NAMALWA (cell line): ENCODE results near the gene PPT2.

Experiments
- DNase-seq: peaks from one replicate; pipeline ENCODE4 v3.0.0-alpha.2; 2015; ENCODE audit warnings: low spot score

PPT2 gene

DNA sequence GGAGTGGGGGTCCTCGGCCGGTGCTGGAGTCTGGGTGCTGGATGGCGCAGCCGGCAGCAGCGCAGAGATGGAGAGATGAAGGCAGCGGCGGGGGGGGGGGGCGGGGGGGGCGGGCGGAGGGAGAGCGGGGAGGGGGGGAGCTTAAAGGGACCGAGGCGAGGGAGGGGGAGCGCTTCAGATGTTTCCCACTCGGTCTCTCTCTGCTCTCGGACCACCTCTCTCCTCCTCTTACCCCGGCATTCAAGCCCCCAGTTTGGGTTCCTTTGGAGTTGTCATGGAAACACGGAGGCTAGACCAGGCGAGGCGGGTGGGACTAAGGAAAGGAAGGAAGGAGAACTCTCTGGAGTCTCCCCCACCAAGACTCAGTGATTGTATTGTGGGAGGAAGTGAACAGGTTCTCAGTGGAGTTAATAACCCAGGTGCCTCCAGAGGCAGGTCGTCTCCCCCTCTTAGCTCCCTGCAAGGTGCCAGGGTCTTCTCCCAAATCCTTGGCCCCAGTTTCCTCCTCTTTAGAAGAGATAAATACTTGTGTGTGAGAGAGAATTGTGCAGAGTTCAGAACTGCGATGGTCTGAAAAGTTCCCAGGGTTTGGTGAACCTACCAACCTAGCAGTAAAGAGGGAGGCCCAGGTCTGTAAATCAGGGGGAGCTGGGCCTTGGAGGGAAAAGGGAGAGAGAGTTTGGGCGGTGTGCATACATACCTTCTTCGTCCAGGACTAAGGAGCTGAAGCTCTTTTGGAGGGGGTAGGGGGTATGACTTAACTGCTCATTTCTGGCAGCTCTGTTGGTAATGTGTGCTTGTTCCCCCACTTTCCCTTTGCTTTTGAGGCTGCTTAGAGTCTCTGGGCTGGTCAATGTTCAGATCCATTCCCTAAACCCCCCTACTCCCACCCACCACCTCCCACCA is 1.8 kb upstream of the PPT2 start, which contains the start of gene PRRT1:
Gene PRRT1 (minus strand): TSS at position 77 of the 906 bp plus-strand sequence. CDS start 112 bp downstream, outside the sequence.
- DNase-seq, result no peak

DNA sequence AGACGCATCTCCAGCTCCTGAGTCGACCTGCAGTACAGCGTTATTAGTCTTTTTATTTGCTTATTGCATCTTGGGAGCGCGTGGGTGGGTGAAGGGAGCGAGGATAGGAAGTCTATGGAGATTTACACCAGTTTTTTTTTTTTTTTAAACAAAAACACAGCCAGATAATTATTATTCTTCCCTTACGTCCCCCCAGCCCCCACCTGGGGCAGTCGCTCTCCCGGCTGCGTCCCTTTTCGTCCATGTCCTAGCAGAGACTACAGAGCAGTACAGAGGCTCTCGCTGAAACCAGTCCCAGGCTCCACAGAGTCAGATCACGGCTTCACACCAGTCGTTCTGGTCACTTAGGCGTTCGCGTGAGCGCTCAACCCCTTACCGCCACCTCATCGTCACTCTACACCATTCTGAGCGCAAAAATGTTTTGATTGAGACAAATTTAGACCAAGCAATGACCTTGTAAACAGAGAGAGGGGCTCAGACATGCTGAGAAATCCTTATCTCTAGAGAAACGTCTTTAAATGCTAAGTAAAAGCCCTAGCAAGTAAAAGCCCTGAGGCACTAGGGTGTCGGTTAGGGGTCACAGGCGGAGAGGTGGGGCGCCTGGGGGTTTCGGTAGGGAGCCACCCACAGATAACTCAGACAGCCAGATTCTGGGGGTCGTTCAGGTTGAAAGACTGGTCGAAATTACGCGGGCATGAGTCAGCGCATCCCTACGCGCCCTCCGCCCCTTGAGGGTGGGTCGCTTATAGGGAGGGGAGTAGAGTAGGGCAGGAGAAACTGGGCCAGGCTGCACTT is 975 bp upstream of the PPT2 start:
- no peak for DNase-seq

DNA sequence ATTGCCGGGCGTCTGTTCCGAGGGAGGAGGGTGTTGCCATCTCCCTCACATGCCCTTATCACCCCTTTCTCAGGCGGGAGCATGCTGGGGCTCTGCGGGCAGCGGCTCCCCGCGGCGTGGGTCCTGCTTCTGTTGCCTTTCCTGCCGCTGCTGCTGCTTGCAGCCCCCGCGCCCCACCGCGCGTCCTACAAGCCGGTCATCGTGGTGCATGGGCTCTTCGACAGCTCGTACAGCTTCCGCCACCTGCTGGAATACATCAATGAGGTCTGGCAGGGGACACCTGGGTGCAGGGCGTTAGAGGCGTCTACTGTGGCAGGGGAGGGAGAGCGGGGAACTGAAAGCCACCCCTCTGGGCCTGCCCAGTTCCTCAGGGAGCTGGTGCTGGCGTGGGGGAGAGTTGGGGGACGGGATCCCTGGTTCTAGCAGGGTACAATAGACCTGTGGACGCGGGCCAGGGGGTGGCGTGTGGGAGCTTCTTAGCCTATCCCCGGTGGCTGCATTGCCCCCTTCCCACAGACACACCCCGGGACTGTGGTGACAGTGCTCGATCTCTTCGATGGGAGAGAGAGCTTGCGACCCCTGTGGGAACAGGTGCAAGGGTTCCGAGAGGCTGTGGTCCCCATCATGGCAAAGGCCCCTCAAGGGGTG is 697 bp downstream of the PPT2 start:
- peak; percentile 90 for DNase-seq

DNA sequence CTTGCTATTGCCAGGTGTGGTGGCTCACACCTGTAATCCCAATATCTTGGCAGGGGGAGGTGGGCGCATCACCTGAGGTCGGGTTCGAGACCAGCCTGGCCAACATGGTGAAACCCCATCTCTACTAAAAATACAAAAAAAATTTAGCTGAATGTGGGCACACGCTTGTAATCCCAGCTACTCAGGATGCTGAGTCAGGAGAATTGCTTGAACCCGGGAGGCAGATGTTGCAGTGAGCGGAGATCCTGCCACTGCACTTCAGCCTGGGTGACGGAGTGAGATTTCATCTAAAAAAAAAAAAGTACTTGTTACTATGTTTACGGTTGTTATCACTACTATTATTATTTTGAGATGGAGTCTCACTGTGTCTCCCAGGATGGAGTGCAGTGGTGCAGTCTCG is 3.0 kb downstream of the PPT2 start:
- DNase-seq, result no peak

DNA sequence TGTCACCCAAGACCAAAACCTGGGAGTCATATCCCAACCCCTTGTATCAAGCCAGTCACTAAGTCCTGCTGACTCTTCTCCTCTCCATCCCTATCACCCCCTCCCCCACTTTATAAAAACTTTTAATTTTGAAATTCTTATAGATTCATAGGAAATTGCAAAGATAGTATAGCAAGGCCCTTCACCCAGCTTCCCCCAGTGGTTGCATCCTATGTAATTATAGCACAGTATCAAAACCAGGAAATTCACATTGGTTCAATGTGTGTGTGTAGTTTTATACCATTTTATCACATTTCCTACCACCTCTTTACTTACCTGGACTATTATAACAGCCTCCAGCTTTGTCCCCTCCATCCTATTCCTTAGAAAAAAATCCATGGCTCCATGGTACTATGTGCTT is 4.1 kb downstream of the PPT2 start:
- DNase-seq, result no peak

DNA sequence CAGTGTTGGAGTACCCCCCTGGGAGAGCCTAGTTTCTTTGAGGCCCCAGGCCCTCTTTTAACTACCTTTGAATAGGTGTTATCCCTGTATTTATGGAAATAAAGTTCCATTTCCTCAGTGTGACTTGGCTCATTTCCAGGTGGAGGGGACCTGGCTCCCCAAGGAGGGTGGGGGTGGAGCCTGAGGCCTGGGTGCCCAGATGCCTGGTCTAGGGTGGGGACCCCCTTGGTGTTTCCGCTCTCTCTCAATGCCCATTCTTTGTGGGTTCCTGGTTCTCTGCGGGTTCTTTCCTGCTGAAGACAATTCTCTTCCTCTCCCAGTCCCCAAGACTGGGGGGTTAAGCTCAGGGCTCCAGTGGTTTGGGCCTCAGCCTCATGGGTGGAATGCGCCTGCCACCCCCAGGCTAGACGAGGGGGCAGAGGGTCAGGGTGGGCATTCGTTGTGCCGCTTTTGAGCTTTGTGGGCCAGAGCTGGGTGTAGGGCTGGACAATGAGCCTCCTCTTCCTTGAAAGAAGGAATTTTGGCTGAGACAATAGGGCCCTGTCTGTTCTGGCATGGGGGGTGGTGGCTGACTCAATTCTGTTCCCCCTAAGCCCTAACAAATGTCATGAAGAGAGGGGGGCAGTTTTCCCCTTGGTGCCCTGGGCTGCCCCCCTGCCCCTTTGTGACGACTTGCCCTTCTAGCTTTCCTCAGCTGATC is 9.8 kb downstream of the PPT2 start:
- DNase-seq, result no peak

DNA sequence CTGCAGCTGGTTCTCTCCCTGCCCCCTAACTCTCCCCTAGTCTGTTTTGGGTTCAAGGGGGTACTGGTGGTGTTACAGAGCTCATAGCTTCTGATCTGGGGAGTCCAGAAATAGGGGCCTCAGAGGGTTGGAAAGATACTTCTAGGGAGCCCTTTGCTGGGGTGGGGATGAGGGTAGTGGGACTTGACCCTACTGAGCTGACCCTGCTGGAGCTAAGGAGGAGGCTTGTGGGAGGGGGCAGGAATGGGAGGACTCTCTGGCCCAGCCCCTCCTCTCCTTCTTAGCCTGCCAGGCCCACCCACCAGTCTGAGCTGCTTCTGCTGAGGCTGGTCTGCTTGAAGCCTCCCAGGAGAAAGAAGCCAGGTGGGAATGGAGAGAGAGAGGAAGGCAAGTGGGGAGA is 10.4 kb downstream of the PPT2 start, which contains the start of gene EGFL8:
Gene EGFL8 (plus strand): TSS at position 301 of the 400 bp plus-strand sequence. CDS start 1,571 bp downstream, outside the sequence.
- DNase-seq, result no peak

DNA sequence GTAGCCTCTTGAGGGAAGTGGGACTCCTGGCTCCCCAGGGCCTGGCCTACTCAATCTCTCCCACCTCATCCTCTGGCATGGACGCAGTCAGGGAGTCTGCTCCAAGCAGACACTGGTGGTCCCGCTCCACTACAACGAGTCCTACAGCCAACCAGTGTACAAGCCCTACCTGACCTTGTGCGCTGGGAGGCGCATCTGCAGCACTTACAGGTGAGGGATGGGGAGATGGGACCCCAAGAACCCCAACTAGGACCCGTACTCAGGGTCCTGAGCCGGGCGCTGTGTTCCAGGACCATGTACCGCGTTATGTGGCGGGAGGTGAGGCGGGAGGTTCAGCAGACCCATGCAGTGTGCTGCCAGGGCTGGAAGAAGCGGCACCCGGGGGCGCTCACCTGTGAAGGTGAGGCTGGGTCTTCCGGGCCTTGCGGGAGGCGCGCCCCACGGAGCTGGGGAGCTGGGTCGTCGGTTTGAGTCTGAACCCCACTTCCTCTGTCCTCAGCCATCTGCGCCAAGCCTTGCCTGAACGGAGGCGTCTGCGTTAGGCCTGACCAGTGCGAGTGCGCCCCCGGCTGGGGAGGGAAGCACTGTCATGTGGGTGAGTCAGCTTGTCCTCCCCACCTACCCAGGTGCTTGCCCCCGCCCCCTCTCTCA is 12.6 kb downstream of the PPT2 start:
- no peak for DNase-seq

DNA sequence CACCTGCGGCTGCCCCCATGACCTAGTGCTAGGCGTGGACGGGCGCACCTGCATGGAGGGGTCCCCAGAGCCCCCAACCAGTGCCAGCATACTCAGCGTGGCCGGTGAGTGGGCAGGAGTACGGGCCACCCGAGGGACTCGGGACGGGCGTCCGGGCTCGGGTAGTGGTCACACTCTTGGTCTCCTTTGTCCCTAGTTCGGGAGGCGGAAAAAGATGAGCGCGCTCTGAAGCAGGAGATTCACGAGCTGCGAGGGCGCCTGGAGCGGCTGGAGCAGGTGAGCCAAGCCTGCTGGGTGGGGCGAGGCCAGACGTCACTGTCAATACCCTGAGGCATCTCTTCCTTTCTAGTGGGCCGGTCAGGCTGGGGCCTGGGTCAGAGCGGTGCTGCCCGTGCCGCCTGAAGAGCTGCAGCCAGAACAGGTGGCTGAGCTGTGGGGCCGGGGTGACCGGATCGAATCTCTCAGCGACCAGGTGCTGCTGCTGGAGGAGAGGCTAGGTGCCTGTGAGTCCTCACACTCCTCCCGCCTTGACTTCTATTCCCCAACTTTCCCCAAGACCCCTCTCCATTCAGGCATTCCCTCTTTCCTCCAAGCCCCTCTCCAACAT is 13.3 kb downstream of the PPT2 start:
- no peak for DNase-seq

DNA sequence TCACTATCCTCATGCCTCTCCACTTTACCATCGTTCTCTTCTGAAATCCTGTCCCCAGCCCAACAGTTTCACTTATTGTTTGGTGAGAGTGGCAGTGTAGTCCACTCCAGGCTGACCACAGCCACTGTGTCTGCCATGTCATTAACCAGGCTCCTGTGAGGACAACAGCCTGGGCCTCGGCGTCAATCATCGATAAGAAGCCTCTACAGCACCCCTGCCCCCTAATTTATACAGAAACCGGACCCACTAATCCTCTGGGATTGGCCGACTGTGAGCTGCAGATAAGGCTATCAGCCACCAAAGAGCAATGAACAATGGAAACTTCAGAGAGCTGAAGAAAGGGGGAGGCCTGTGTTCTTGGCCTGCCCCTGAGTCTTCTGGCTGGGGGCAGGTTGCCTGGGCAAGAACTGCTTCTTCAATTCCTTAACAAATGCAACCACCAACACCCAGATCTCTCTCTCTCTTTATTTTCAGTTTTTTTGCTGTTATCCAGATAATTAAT is 13.9 kb downstream of the PPT2 start:
- DNase-seq, result no peak

DNA sequence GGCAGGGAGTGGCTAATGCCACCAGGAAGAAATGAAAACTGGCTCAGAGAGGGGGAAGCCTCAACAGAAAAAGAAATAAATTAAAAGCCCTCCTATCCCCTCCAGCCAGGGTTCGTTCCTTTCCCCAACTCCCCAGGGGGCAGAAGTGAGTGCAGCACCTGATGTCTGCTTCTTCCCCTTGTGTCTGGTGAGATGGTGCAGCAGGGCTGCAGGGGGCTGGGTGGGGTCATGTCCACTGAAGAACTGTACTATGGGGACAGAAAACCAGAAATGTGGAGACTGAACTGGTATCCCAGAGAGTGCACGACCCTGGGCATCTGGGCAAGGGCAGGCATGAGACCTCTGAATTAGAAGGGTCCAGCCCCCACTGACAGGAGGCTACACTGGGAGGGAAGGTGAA is 14.4 kb downstream of the PPT2 start:
- DNase-seq, result no peak

DNA sequence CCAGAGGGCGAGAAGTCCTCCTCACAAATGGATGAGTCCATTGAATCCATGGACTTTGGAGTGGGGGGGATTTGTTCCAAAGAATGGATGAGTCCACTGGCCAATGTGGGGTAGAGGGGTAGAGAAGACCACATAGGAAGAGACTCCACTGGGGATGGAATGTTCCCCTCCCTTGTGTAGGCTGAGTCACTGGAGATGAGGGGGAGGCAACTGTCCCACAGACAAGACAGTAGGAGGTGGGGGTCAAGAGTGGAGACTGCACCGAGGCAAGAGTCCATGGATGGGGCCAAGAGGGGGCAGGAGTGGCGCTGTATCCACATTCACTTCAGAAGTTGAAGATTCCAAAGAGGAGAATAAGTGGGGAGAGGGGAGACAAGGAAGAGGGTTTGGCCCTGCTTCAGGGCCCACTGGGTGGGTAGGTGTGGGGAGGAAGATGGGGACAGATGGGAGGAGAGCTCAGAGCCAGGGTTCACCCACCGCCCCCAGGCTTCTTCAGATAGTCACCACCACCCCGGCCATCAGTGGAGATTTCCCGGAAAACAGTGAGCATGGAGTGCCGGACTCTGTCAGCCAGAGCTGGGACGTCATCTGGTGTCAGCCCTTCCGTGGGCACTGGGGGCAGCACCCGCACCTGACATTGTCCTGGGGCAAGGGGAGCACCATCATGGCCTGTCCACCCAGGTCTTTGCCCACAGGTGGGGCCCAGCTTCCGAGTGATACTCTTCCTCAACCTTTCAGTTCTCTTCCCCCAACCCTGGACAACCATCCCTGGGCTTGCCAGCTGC is 15.1 kb downstream of the PPT2 start:
- DNase-seq, result no peak

DNA sequence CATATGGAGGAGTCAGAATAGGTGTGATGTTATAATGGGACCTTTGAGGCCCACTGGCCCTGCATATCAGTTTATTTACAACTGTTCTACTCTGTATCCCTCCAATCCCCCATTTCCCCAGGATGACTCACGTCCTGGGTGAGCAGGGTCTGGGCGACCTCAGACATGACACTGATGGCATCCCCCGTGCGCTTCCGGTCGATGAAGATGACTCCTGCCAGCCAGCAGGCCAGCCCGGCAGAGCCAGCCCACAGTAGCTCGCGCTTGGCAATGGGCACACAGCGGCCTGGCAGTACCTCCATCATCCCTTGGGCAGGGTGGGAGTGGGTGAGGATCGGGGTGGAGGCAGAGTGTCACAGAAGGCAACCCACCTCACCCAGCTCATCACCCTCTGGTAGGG is 16.4 kb downstream of the PPT2 start:
- DNase-seq, result no peak

DNA sequence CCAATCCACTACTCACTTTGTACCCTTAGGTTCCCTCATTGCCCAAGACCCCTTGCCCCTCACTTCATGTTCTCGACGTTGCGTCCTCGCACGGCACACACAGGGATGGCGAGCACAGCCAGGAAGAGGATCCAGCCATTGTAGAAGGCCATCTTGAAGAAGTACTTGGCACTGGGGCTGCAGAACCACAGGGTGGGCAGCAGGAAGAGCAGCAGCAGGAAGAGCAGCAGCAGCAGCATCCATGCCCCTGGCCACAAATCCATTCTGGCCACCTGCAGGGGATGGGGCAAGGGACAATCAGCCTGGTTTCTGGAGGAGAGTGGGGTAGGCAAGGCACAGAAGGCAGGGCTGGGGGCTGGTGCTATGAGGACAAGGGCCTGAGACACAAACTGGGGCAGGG is 17.3 kb downstream of the PPT2 start:
- DNase-seq, result no peak

DNA sequence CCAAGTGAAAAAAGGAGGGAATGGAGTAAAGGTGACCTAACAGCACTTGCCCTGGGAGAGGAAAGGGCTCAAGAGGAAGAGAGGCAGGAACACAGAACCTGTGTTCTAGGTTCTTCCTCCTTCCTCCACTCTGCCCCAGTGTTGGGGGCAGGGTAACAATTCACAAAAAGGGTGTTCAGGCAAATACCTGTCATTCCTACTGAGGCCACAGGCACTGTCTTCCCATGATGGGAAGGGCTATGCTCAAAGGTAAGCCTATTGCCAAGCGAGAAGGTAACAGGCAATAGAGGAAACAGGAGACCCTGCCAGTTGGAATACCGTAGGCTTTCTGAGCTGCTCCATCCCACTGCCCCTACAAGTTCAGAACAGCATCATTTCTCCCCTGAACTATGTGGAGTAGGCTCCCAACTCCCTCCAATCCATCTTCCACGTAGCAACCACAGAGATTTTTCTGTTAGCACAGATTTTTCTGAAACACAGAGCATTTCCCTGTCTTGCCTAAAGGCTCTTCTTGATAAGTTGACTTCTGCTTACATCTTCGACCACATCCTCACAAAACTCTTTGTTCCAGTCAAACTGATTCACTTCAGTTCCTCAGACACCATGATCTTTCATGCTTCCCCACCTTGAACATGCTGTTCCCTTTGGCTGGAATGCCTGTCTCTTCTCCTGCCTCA is 19.2 kb downstream of the PPT2 start:
- DNase-seq, result no peak

DNA sequence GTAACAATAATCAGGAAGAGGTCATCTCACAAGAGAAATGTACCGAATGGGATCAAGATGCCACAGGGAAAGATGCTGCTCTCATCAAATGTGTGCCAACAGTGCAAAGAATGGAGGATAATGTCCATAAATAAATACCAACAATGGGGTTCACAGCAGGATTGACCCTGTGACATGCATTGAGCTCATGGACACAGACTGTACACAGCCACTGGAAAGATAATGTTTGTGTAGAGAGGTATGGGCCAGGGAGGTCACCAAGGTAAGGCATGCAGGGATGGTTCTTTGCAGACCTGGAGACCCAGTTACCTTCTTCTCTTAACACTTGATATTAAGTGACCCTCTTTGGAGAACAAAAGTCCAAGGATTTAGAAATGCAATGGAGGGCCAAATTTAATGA is 20.5 kb downstream of the PPT2 start:
- no peak for DNase-seq

DNA sequence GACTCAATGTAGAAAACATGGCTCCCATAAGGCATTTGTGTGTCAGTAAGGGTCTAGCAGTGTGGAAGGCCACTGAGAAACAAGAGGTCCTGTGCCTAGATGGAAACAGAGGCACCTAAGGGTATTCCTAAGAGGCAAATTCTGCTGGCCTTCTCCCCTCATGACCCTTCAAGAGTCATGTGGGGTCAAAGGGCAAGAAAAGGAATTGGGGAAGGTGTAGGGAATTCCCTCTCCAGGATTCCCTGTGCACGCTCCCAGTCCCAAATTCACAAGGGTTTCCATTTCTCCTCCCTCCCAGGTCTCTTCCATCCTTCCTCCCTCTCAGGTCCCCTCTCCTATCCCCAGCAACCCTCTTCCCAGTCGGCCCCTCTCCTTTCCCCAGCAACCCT is 21.4 kb downstream of the PPT2 start:
- peak; percentile 36 for DNase-seq

DNA sequence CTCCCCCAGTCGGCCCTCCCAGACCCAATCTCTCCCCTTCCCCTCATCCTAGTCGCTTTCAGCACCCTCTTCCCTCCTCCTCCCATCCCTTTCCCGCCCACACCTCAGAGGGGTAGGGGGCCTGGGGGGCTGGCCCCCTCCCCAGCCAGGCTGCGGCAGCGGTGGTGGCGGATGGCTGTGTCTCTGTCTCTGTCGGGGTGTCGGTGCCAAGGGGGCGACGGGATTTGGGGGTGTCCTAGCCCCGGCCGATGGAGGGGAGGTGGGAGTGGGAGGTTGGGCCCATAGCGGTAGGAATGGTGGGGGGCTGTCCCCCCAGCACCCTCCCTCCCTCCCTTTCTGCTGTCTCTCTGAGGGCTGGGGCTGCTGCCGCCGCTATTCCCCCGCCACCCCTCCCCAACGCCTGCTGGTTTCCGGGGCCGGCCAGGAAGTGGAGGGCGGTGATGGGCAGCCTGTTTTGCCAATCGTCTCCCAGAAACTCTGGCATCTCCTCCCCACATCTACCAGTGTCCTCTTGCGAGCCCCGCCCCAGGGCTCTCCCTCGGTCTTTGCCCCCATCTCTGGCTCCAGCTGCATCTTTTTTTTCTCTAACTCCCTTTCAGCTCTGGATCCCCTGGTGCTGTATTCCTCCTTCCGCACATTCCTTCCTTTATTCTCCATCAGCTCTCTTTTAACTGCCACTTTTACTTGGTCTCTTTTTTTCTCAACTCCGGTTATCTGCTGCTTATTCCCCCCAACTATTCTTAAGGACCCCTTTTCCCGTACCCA is 22.0 kb downstream of the PPT2 start, which contains the start of gene AGPAT1:
Gene AGPAT1 (minus strand): TSS at position 374 of the 765 bp plus-strand sequence. CDS start 4,588 bp downstream, outside the sequence.
- DNase-seq, result peak; percentile 96
